PC-9 (cell line): ENCODE results near the gene FIZ1. TPM values are rescaled to one million over a fixed set of nuclear protein-coding genes. Genes with fewer than 3 reads are reported as not detected.

ENCODE experiments used
- BruUV-seq: library from RNA; stranded (reverse); fragments of 400-500 nt; replicated peaks from 2 replicates; lab custom pipeline; 2021; lab: Mats Ljungman, UMichigan
- CTCF ChIA-PET: fragments of 300-600 bp; sonication (Branson Sonifier 250); formaldehyde crosslinking; loops from one replicate; lab custom pipeline; 2022; ENCODE audit warnings: antibody characterized with exemption; lab: Charles Lee
- POLR2A ChIA-PET: fragments of 300-600 bp; sonication (Branson Sonifier 250); formaldehyde crosslinking; loops from one replicate; lab custom pipeline; 2022; ENCODE audit warnings: antibody characterized with exemption; ENCODE audit not compliant: unreplicated experiment; lab: Charles Lee
- DNase-seq, 2 experiments: peaks; one replicate each; pipeline versions ENCODE4 v3.0.0 to v3.0.0-alpha.2; 2015 to 2022; ENCODE audit warnings: mixed read lengths in 1 of 2
- H2AFZ ChIP-seq: fragments of 200-600 bp; sonication (generic); 2 replicates; pipeline ENCODE4 v1.8.1; 2017; ENCODE audit warnings: antibody characterized with exemption
- H3F3A ChIP-seq: fragments of 200-600 bp; sonication (generic); 2 replicates; pipeline ENCODE4 v1.8.1; 2017; ENCODE audit warnings: antibody characterized with exemption, mild to moderate bottlenecking, low read depth; ENCODE audit not compliant: insufficient read depth
- H3K27ac ChIP-seq: fragments of 200-600 bp; sonication (generic); 2 replicates; pipeline ENCODE4 v1.6.1; 2016; ENCODE audit warnings: mixed run types
- H3K27me3 ChIP-seq: fragments of 200-600 bp; sonication (generic); 2 replicates; pipeline ENCODE4 v1.6.1; 2016; ENCODE audit warnings: low read depth, mixed run types; ENCODE audit not compliant: insufficient read depth
- H3K36me3 ChIP-seq: fragments of 200-600 bp; sonication (generic); 2 replicates; pipeline ENCODE4 v1.6.1; 2016; ENCODE audit warnings: low read depth, mixed run types
- H3K4me1 ChIP-seq: fragments of 200-600 bp; sonication (generic); replicated peaks from 2 replicates; pipeline ENCODE4 v1.6.1; 2016; ENCODE audit warnings: mixed run types; ENCODE audit not compliant: insufficient read depth
- H3K4me2 ChIP-seq: fragments of 200-600 bp; sonication (generic); 2 replicates; pipeline ENCODE4 v1.6.1; 2017; ENCODE audit warnings: mixed run types
- H3K4me3 ChIP-seq: fragments of 200-600 bp; sonication (generic); 2 replicates; pipeline ENCODE4 v1.6.1; 2016; ENCODE audit warnings: mixed run types
- H3K79me2 ChIP-seq: fragments of 200-600 bp; sonication (generic); 2 replicates; pipeline ENCODE4 v1.6.1; 2017; ENCODE audit warnings: low read depth, mixed run types
- H3K9me2 ChIP-seq: fragments of 200-600 bp; sonication (generic); 2 replicates; pipeline ENCODE4 v1.8.1; 2017; ENCODE audit warnings: mild to moderate bottlenecking; ENCODE audit not compliant: insufficient read depth
- H3K9me3 ChIP-seq: fragments of 200-600 bp; sonication (generic); 2 replicates; pipeline ENCODE4 v1.8.1; 2016; ENCODE audit warnings: low read depth; ENCODE audit not compliant: insufficient read depth
- H4K20me1 ChIP-seq: fragments of 200-600 bp; sonication (generic); 2 replicates; pipeline ENCODE4 v1.8.1; 2017; ENCODE audit not compliant: insufficient read depth
- EZH2 ChIP-seq: fragments of 200-600 bp; sonication (generic); IDR thresholded peaks from 2 replicates; pipeline ENCODE4 v1.8.0; 2017; ENCODE audit warnings: antibody characterized with exemption, low read depth
- intact Hi-C: fragments of 100-400 bp; cut with micrococcal nuclease; formaldehyde crosslinking; loops from one replicate; pipeline ENCODE4 v1.10.0; 2022; ENCODE audit not compliant: unreplicated experiment
- total RNA-seq: library from RNA; stranded (reverse); gene quantifications from 2 replicates; pipeline ENCODE4 v1.2.3, GENCODE V29; 2021
- TF ChIP-seq, protein P1 (sequence below): fragments of 200-600 bp; sonication (generic); conservative IDR thresholded peaks from 2 replicates; pipeline ENCODE4 v1.6.1; 2017; ENCODE audit warnings: mixed run types, antibody characterized with exemption, mild to moderate bottlenecking, moderate library complexity

FIZ1 gene
- total RNA-seq, 1 experiment from 2014 or later = 25.4 TPM

DNA sequence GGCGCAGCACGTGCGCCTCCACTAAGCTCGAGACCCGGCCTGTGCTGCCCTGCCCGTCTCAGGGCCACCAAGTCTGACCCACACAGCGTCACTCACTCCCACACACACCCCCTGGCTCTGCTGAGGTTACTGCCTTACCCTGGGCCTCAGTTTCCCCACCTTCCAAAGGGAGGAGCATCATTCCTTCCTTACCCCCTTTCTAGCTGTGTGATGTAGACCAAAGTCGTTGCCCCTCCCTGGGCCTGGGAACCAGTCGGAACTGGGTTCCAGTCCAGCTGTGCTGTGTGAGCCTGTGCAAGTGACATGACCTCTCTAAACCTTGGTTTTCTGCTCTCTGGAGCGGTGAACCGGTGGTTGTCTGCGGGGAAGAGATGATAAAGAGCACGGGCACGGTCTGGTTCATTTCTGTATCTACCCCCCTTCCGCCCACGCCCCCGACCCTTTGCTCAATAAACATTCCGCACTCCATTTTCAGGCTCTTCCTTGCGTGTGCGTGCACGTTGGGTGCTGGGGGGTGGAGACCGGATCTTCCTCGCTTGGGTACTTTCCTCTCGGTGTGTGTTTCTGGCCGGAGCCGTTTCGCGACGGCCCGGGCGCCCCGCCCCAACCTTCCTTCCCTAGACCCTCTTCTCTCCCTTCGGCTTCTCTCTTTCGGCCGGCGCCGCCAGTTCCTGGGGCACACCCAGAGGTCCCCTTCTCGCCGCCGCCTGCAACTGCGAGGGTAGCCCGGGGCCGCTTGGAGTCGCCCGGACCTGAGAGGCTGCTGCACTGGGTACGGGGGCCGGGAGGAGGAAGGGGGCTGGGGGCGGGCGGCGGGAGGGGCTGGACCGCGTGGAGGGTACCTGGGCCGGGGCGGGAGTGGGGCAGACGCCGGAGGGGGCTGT, 43.9 kb upstream of the FIZ1 start, which contains the start of gene ZNF581:
Gene ZNF581 (plus strand): TSS at position 647 of the 884 bp plus-strand sequence. CDS start 923 bp downstream, outside the sequence.
- no peak for TF ChIP-seq EZH2
- TF ChIP-seq, protein P1, sequence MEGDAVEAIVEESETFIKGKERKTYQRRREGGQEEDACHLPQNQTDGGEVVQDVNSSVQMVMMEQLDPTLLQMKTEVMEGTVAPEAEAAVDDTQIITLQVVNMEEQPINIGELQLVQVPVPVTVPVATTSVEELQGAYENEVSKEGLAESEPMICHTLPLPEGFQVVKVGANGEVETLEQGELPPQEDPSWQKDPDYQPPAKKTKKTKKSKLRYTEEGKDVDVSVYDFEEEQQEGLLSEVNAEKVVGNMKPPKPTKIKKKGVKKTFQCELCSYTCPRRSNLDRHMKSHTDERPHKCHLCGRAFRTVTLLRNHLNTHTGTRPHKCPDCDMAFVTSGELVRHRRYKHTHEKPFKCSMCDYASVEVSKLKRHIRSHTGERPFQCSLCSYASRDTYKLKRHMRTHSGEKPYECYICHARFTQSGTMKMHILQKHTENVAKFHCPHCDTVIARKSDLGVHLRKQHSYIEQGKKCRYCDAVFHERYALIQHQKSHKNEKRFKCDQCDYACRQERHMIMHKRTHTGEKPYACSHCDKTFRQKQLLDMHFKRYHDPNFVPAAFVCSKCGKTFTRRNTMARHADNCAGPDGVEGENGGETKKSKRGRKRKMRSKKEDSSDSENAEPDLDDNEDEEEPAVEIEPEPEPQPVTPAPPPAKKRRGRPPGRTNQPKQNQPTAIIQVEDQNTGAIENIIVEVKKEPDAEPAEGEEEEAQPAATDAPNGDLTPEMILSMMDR = no peak
- H3K4me3 ChIP-seq = peak within 1 kb of the TSS; percentile 66
- intact Hi-C loops = loop anchor here (1.0 kb wide), 2 partner anchors 11 to 32 kb away; partner anchors contain the start of gene EPN1
- peaks cover 50% of the 10 kb centered on the region for H3K79me2 ChIP-seq
- peak within 1 kb of the TSS; percentile 44 for H3K27ac ChIP-seq
- BruUV-seq = no TSS peak
- POLR2A ChIA-PET = interaction anchor here (0.6 to 1.2 kb wide), 4 partner anchors 11 to 671 kb away, joined by 3 to 13 read pairs (median 7); partner anchors contain the start of genes NAT14 and ZSCAN5A
- H3K4me2 ChIP-seq = peak within 1 kb of the TSS; percentile 90
- peak within 1 kb of the TSS; percentile 59 for H2AFZ ChIP-seq
- peak; percentile 74 to 79 for DNase-seq
- peaks cover 8% of the 10 kb centered on the region for H3K4me1 ChIP-seq
- H3F3A ChIP-seq = peaks cover 58% of the 10 kb centered on the region; the same call in 1 of the 2 replicates
- no peaks in the 10 kb centered on the region for H3K27me3 ChIP-seq
- CTCF ChIA-PET = no interaction called here
- H3K36me3 ChIP-seq = peaks cover 9% of the 10 kb centered on the region
- no peaks in the 10 kb centered on the region for H3K9me3 ChIP-seq
- H4K20me1 ChIP-seq = peaks cover 11% of the 10 kb centered on the region
- no peaks in the 10 kb centered on the region for H3K9me2 ChIP-seq

DNA sequence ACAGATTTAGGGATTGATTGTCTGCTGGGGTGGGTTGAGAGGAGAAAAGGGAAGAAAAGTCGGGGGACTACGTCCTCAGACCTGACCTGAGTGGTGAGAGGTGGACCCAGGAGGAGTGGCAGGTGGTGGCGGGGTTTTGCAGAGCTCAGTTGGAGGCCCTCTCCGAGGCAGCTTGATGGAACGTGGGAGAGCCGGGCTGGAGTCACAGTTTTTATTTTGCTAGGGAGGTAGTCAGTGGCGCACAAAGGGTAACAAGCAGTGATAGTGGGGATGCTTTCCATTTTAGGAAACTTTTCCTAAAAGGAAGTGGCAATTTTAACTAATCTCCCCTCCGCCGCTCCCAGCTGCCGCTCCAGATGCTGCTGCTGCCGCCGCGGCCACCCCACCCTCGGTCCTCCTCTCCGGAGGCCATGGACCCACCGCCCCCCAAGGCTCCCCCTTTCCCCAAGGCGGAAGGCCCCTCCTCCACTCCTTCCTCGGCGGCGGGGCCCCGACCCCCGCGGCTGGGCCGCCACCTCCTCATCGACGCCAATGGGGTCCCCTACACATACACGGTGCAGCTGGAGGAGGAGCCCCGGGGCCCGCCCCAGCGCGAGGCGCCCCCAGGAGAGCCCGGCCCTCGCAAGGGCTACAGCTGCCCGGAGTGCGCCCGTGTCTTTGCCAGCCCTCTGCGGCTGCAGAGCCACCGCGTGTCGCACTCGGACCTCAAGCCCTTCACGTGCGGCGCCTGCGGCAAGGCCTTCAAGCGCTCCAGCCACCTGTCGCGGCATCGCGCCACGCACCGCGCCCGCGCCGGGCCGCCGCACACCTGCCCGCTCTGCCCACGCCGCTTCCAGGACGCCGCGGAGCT, 43.1 kb upstream of the FIZ1 start:
- Histone ChIP-seq H3K36me3 (peaks cover 9% of the 10 kb centered on the region), H3F3A (peaks cover 59% of the 10 kb centered on the region; the same call in 1 of the 2 replicates), H2AFZ (peak overlapping the region; percentile 59; the same call in 1 of the 2 replicates), H3K27ac (peak overlapping the region; percentile 44), H4K20me1 (peaks cover 11% of the 10 kb centered on the region), H3K9me2 (no peaks in the 10 kb centered on the region), H3K4me2 (peak overlapping the region; percentile 90), H3K9me3 (no peaks in the 10 kb centered on the region), H3K4me1 (peaks cover 8% of the 10 kb centered on the region), H3K79me2 (peaks cover 53% of the 10 kb centered on the region), H3K27me3 (no peaks in the 10 kb centered on the region), H3K4me3 (peak overlapping the region; percentile 66)
- CTCF ChIA-PET = interaction anchor here (0.6 kb wide), 1 partner anchor 16 kb away, joined by 6 read pairs; no protein-coding TSS in a partner anchor
- DNase-seq = peak in 1 of 2 experiments; percentile 29
- TF ChIP-seq, protein P1 = no peak
- no peak for TF ChIP-seq EZH2
- TSS peak; percentile 37 for BruUV-seq
- POLR2A ChIA-PET = interaction anchor here (0.6 to 1.2 kb wide), 5 partner anchors 12 to 1179 kb away, joined by 3 to 14 read pairs (median 8); partner anchors contain the start of genes LENG9 and ZSCAN5A
- intact Hi-C loops = loop anchor here (1.0 kb wide), 2 partner anchors 12 to 33 kb away; partner anchors contain the start of gene EPN1
